DMS53 (cell line): Measurements from ENCODE around the gene FAM120AOS.
"Not testable (repeated sequence)": the region's sequence is repeated elsewhere in the genome, so short reads cannot be mapped to it uniquely, and the experiment has no call there.

ENCODE experiments used
- DNase-seq: peaks from one replicate; lab custom pipeline; 2025; lab: John Stamatoyannopoulos, UW

The FAM120AOS gene

DNA sequence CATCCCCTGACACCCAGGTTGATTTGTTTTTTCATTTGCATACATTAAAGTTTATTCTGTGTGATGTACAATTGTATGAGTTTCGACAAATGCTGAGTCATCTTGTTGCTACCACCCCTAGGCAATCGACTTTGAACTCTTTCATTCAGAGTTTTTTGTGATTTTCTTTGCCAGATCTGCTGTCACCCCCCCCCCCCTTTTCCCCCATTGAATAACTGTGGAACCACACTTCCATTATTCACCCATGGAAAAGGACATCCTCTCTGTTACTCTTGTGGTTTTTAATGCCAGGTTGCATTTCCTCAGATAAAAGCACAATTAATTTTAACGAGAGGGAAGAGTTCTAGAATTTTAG, 13.7 kb upstream of the FAM120AOS start:
- DNase-seq: peak; percentile 29

DNA sequence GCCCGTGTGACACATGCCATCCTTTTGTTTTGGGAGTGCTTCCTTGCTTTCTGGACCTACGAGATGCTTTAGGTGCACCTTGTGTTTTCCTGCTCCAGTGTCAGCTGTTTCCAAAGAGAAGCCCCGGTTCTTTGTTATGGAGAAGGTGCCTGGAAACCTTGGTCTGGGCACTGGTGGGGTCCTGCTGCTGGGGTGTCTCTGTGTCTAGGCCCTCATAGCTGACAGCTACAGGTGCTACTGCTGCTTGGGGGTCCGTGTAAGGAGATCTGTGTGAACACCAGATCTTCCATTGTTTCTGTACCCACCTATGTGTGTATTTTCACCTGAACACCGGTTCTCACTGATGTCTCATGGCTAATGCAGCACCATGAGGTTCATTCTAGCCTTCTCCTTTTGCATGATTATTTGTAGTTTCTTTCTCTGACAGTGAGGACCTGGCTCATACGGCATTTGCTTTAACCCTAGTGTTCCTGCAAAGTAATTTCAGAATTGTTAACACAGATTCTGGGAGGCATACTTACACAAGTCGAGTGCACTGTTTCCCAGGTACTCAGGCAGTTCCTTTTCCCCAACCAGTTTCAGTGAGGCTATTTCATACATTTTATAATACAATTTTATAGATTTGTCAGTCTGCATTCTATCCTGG, 13.2 kb upstream of the FAM120AOS start:
- DNase-seq: peak; percentile 29

DNA sequence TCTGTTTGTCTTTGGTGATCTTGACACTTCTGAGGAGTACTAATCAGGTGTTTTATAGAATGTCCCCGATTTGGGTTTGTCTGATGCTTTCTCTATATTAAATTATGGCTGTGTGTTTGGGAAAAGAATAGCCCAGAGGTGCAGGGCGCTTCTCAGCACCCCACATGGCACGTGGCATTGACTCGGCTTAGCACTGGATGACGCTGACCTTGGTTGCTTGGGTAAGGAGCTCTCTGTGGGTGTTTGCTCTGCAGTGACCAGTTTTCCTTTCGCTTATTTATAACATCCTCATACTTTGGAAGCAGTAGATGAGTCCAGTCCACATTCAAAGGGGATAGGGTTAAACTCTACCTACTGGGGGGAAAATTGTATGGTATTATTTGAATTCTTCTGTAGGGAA, 12.5 kb upstream of the FAM120AOS start:
- DNase-seq: no peak

DNA sequence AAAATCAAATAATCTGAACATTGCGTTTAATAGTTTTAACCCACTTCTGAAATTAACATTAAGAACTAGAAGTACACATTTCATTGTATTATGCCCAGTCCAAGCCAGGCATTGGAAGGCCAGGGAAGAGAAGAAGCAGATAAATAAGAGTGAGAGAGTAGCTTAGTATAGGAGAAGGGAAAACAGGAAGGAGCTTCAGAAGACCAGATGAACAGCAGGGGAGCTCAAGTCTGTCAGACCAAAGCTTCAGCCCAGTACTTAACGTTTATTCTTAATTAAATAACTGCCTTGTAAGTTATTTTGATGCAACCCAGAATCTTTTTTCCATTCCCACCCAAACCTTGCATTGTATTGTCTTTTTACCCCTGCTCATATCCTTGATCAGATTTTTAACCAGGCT, 11.5 kb upstream of the FAM120AOS start:
- DNase-seq: no peak

DNA sequence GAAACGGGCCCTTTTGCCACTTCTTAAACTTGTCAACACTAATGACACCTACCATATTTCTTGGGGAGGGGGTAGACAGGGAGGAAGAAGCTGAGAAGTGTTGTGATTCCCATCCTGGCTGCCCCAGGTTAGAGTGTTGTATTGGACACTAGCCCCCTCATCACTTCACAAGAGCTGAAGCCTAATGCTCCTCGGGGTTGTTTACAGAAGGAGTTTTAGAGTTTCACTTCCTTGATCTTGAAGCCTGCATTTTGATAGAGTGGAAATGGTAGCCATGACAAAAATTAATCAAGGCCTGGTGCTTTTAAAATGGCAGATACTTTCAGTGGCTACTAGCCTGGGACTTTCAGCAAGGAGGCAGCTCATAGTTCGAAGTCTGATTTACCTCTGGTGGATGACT, 11.0 kb upstream of the FAM120AOS start:
- DNase-seq: peak; percentile 25

DNA sequence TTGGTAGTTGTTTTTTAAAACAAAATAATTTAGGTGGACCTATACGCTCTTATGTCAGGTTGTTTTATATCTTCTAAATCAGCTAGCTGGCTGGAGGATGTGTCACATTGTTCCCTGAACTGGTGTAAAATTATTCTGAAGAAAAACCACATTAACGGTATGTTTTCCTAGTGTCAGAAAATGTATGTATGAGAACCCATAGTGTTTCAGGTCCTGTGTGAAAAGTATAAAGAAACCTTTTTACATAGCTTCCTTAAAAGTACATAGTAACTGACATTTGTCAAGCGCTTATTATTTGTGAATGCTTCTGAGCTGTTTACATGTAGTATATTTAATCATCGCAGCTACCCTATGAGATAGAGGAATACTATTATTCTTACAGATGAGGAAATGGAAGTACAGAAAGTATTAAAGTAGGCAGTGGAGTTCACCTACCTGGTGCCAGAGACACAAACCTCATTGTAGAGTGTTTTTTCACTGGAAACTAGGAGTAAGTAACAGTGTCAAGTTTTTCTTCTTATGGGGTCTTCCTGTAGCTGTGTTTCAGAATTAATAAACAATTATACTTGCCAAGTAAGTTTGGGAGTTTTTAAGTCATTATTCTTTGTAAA, 10.4 kb upstream of the FAM120AOS start:
- no peak for DNase-seq

- no peak for DNase-seq
Observed at GRCh38 chr9:93461821-93462220, 8.4 kb upstream of the FAM120AOS start.

DNA sequence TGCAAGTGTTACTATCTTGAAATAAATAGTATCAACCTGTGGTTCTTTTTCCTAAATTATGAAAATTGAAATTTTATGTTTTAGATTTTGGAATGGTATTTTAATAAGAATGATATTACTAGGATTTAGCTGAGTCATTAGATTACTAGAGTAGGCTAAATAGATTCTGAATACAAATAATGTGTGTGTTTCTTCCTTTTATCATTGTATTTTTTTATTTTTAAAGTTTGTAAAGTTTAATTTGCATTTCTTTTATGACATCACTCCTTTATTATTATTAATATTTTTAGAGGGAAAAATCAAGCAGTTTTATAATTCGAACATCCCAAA, 8.0 kb upstream of the FAM120AOS start:
- no peak for DNase-seq

DNA sequence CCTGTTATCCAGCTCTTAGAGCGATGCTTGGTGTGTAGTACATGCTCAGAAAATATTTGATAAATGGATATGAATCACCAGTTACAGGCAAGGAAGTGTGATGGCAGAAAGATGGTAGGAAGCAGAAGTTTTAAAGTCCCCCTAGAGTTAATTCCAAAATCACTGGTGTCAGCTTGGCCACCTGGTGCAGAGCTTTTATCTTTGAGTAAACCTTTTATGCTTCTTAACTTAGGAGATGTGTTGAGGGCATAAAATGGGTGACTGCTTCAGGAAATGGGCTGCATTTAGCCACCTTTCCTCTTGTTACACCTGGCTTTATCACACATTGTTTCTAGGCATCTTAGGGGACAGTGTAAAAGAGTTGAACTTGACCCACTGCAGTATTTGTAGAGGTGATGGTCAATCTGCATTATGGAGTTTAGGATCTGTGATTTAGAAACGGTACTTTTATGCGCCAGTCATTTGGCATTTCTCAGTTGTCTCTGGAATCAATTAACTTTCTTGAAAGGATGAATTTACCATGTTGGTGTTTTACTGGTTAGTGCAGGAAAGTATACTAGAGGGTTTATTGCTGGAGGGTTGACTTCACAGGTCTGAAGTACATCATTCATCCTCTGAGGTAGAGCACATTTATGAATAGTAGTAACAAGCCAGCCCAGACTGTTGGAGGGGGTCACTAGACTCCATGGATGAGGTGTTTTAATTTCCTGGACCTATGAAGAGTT, 7.5 kb upstream of the FAM120AOS start:
- no peak for DNase-seq

DNA sequence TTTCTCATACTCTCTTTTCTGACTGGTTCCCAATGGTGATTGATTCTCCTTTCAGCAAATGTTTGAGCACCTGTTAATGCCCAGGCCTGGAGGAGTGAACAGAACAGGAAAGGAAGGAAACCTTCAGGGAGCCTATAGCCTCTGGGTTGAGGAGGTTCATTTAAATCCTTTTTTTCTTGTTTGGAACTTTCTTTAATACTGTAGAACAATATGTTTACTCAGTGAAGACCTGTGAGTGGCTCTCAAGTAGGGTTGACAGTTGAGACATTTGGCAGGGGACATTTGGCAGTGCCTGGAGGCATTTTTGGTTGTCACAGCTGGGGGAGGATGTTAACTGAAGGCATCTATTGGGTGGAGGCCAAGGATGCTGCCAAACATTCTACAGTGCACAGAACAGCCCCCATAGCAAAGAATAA, 6.1 kb upstream of the FAM120AOS start:
- DNase-seq: no peak

GRCh38 chr9:93458712-93459111, 5.3 kb upstream of the FAM120AOS start:
- no peak for DNase-seq

- DNase-seq: no peak
Observed at GRCh38 chr9:93457006-93457405, 3.6 kb upstream of the FAM120AOS start.

GRCh38 chr9:93456504-93456903, 3.1 kb upstream of the FAM120AOS start:
- DNase-seq: no peak

DNA sequence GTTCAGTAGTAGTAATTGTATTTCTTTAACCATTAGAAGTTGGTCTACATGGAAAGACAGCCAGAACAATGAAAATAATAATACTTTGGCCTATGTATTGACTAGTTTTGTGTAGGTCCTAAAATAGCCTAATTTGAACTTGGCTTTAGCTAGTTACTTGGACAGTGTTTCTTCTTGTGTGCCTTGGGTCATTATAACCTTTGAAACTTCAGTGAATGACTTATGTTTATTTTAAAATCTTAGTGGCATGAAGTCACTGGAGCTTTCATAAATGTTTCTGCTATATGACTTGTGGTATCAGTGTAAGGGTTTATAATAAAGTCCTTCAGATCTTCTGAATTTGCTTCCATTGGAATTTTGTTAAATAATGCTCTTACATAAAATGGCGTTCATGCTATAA, 2.6 kb upstream of the FAM120AOS start:
- no peak for DNase-seq

DNA sequence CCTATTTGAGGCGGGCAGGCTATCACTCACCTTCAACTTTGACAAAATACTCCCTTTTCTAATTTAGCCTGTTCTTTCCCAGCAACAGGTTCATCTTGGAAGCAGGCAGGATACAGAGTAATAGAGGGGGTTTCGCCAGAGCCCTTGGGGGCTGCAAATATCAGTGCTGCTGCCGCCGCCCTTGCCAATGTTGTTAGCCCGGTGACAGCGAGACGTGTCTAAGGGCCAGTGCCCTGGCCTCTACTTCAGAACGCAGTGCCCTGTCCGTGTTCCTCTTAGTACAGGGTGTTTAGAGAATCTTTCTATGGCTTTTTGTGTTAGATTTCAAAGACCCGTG, 703 bp downstream of the FAM120AOS start:
- peak; percentile 51 for DNase-seq

- peak; percentile 71 for DNase-seq
Observed at GRCh38 chr9:93451849-93452709, 1.3 kb downstream of the FAM120AOS start.

DNA sequence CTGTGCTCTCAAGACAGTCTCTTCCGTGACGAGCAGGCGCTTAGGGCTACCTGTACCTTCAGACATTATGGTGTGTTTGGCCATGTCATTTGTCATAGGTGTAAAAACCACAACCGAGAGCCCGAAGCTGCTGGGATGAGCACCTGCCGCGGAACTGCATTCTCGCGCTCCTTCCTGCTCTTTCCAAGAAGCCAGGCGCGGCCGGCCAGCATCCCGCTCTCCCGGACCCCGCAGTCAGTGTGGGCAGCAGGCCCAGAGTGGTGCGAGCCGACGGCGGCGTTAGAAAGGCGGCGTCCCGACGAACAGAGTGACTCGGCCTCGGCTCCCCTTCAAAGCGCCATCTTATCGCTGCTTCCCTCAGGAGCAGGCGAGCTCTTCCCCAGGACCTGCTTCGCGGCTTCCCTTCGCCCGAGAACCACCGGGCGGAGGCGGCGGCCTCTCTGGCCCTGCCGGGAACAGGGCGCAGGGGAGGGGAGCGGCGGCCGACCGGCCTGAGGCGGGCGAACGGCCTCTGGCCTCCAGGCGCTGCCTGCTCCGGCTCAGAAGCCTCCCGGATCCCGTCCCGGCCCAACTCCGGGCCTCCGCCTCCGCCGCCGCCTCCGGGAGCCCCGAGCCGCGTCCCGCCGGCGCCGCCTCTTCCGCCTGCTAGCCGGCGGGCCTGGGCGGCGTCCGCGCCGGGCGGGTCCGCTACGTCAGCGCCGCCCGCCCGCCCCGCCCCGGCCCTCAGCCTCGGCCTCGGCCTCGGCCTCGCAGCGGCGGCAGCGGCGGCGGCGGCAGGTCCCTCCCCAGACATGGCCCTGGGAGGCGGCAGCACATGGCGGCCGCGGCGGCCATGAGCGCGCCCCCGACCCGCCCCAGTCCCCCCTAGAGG, 2.2 kb downstream of the FAM120AOS start, which contains the start of gene FAM120A:
Gene FAM120A (plus strand): TSS at position 741 of the 871 bp plus-strand sequence. CDS start 231 bp downstream, outside the sequence.
- DNase-seq: peak; percentile 88

DNA sequence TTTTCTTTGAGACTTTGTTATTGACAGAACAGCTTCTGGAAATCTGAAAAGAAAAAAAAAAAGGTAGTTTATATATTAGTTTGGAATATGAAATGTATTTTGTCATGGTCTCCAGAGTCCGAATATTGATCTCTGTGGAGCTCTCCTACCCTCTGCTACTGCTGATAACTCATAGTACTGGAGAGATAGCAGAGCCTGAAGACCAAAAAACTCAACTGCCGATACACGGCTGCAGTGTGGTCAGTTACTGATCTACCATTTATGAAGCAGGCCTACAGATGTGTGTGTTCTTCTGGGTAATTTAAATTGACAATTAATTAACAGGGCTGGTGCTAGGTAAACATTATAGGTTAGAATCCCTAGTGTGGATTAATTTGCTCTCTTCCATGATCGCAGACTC, 5.7 kb downstream of the FAM120AOS start:
- DNase-seq: no peak

- no peak for DNase-seq
Observed at GRCh38 chr9:93446073-93446472, 7.3 kb downstream of the FAM120AOS start.

GRCh38 chr9:93440896-93441580, 12.3 kb downstream of the FAM120AOS start:
- no peak for DNase-seq

DNA sequence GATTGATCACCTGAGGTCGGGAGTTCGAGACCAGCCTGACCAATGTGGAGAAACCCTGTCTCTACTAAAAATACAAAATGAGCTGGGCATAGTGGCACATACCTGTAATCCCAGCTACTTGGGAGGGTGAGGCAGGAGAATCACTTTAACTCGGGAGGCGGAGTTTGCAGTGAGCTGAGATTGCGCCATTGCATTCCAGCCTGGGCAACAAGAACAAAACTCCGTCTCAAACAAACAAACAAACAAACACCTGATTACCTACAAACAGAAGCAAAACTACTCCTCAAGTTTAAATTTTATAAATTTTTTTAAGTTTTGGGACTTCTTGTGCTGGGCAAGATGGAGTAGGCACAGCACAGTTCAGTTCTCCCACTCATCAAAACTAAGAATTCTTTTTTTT, 14.1 kb downstream of the FAM120AOS start:
- DNase-seq: not testable (repeated sequence)
